OCI-LY3 (cell line): ENCODE data around the gene LYRM7.

ENCODE experiments used
- EZH2phosphoT487 ChIP-seq: fragments of 200-600 bp; shearing (Covaris generic); IDR thresholded peaks from 2 replicates; pipeline ENCODE4 v1.6.1; 2018; ENCODE audit warnings: antibody characterized with exemption, mixed run types, low read depth
- TF ChIP-seq, protein P1 (sequence below): fragments of 200-600, 300-600 bp; sonication (generic); IDR thresholded peaks from 2 replicates; pipeline ENCODE4 v1.5.1; 2014; ENCODE audit warnings: antibody characterized with exemption, low read length, low read depth

DNA sequence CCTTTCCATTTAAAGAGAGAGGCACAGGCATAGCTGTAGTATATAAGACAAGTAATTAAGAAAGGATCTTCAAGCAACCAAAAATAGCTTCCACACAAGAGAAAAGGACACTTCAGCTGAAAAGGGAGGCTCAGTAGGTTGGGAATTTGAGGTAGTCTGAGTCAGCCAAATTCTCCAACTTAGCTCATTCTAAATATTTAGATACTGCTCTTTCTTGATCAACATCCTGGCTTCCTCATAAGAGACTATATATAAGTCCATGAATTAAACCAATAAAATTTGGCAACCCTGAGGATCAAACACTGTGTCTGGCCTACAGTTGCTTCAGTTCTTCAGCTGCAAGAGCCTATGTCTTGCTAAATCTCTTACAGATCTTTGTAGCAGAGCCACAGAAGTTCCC lies 23.5 kb upstream of the LYRM7 start:
- TF ChIP-seq, protein P1, sequence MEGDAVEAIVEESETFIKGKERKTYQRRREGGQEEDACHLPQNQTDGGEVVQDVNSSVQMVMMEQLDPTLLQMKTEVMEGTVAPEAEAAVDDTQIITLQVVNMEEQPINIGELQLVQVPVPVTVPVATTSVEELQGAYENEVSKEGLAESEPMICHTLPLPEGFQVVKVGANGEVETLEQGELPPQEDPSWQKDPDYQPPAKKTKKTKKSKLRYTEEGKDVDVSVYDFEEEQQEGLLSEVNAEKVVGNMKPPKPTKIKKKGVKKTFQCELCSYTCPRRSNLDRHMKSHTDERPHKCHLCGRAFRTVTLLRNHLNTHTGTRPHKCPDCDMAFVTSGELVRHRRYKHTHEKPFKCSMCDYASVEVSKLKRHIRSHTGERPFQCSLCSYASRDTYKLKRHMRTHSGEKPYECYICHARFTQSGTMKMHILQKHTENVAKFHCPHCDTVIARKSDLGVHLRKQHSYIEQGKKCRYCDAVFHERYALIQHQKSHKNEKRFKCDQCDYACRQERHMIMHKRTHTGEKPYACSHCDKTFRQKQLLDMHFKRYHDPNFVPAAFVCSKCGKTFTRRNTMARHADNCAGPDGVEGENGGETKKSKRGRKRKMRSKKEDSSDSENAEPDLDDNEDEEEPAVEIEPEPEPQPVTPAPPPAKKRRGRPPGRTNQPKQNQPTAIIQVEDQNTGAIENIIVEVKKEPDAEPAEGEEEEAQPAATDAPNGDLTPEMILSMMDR: no peak
- TF ChIP-seq EZH2phosphoT487: no peak
